ENCODE data around the gene ENTPD2. TPM values are rescaled to one million over a fixed set of nuclear protein-coding genes. Genes with fewer than 3 reads are reported as not detected.

ENTPD2 gene
- total RNA-seq, 2 donors from 2014 or later = 0.41 to 0.67 TPM

GRCh38 chr9:137080260-137081122 is 26.6 kb upstream of the ENTPD2 start:
- Histone ChIP-seq H3K36me3 (peaks cover 41% of the 10 kb centered on the region), H3K27ac (no peak overlapping the region), H3K9me3 (no peaks in the 10 kb centered on the region), H3K4me1 (peaks cover 0 to 40% of the 10 kb centered on the region in 2 donors), H3K27me3 (no peaks in the 10 kb centered on the region), H3K4me3 (no peak overlapping the region)
- no peak for DNase-seq (ENCODE audit: low spot score)
- TF ChIP-seq CTCF (IDR thresholded peaks at IDR 0.05) = no peak

GRCh38 chr9:137079401-137079787 is 25.5 kb upstream of the ENTPD2 start:
- Histone ChIP-seq H3K27me3 (no peaks in the 10 kb centered on the region), H3K4me1 (peaks cover 0 to 34% of the 10 kb centered on the region in 2 donors), H3K36me3 (peaks cover 41% of the 10 kb centered on the region), H3K27ac (no peak overlapping the region), H3K9me3 (no peaks in the 10 kb centered on the region), H3K4me3 (no peak overlapping the region)
- DNase-seq (ENCODE audit: low spot score) = no peak
- no peak for TF ChIP-seq CTCF (IDR thresholded peaks at IDR 0.05)

- Histone ChIP-seq H3K9me3 (no peaks in the 10 kb centered on the region), H3K4me1 (peaks cover 0 to 32% of the 10 kb centered on the region in 2 donors), H3K27me3 (no peaks in the 10 kb centered on the region), H3K27ac (peak overlapping the region in 1 of 2 donors; percentile 78), H3K36me3 (peaks cover 41% of the 10 kb centered on the region), H3K4me3 (peak overlapping the region in 1 of 2 donors; percentile 74)
- DNase-seq (ENCODE audit: low spot score) = no peak
- no peak for TF ChIP-seq CTCF (IDR thresholded peaks at IDR 0.05)
Observed at GRCh38 chr9:137078701-137079400, 25.0 kb upstream of the ENTPD2 start.

GRCh38 chr9:137077758-137078693 is 24.2 kb upstream of the ENTPD2 start:
- no peaks in the 10 kb centered on the region for H3K9me3 ChIP-seq
- peak overlapping the region; percentile 78 to 80 for H3K27ac ChIP-seq
- no peak for TF ChIP-seq CTCF (IDR thresholded peaks at IDR 0.05)
- H3K27me3 ChIP-seq = no peaks in the 10 kb centered on the region
- peak overlapping the region; percentile 70 to 74 for H3K4me3 ChIP-seq
- DNase-seq (ENCODE audit: low spot score) = no peak
- H3K4me1 ChIP-seq = peaks cover 0 to 24% of the 10 kb centered on the region in 2 donors
- peaks cover 38% of the 10 kb centered on the region for H3K36me3 ChIP-seq

GRCh38 chr9:137077010-137077747 is 23.3 kb upstream of the ENTPD2 start, which contains the start of gene UAP1L1:
Gene UAP1L1, plus strand, starts transcription at chr9:137077517. Its CDS starts 16 bp downstream, at chr9:137077533.
- peak; percentile 81 for DNase-seq (ENCODE audit: low spot score)
- H3K36me3 ChIP-seq = peaks cover 30% of the 10 kb centered on the region
- TF ChIP-seq CTCF (IDR thresholded peaks at IDR 0.05) = no peak

More at GRCh38 chr9:137077010-137077747, 23.3 kb upstream of the ENTPD2 start, which contains the start of gene UAP1L1:
- Histone ChIP-seq H3K4me1 (peaks cover 0 to 24% of the 10 kb centered on the region in 2 donors), H3K27ac (peak within 1 kb of the TSS; percentile 80), H3K9me3 (no peaks in the 10 kb centered on the region), H3K4me3 (peak within 1 kb of the TSS; percentile 70 to 74), H3K27me3 (no peaks in the 10 kb centered on the region)

Measured in right atrium auricular region (tissue), 2 donors.